WERI-Rb-1 (cell line): ENCODE data around the gene RALGPS1.
A peak's percentile ranks its signal among the peaks of the same experiment; 100 is the strongest.

ENCODE experiments used
- DNase-seq: peaks from one replicate; pipeline ENCODE4 v3.0.0-alpha.2; 2020
- H3K27ac ChIP-seq: fragments of 250-450 bp; sonication (Bioruptor Pico); 2 replicates; pipeline ENCODE4 v1.5.1; 2020; ENCODE audit warnings: mild to moderate bottlenecking, moderate library complexity
- H3K27me3 ChIP-seq: fragments of 250-450 bp; sonication (Bioruptor Pico); 2 replicates; pipeline ENCODE4 v1.5.1; 2021; ENCODE audit warnings: mild to moderate bottlenecking, low read depth, moderate library complexity; ENCODE audit not compliant: insufficient read depth, severe bottlenecking
- H3K36me3 ChIP-seq: fragments of 250-450 bp; sonication (Bioruptor Pico); 2 replicates; pipeline ENCODE4 v1.5.1; 2020; ENCODE audit warnings: mild to moderate bottlenecking, moderate library complexity
- H3K4me3 ChIP-seq: 2 replicates; pipeline ENCODE4 v1.5.1; 2011; ENCODE audit warnings: low read depth, mild to moderate bottlenecking, control low read depth, low read length
- H3K9me3 ChIP-seq: fragments of 250-450 bp; sonication (Bioruptor Pico); 2 replicates; pipeline ENCODE4 v1.5.1; 2021; ENCODE audit warnings: mild to moderate bottlenecking, moderate library complexity; ENCODE audit not compliant: severe bottlenecking
- TF ChIP-seq, protein P1 (sequence below): IDR thresholded peaks from 2 replicates; pipeline ENCODE4 v1.5.1; 2011; ENCODE audit warnings: low read depth, mild to moderate bottlenecking, control low read depth, inconsistent platforms, low read length

The RALGPS1 gene

DNA sequence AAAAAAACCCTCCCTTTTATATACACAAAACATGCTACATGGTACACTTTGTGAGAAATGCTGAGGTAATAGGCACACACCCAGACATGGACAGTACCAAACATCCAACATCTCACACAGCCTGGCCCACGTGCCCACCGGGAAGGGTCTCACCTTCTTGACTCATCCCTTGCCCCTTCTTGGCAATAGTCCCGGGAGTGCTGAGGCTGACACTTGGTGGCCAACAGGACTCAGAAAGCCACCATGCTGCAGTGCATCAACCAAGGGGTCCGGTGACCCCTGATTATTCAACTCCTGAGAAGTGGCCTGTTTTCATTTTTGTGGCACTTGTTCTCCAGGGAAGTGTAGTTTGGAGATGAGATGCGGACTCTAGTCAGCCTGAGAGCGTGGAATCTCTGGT, 172.8 kb downstream of the RALGPS1 start:
- TF ChIP-seq, protein P1, sequence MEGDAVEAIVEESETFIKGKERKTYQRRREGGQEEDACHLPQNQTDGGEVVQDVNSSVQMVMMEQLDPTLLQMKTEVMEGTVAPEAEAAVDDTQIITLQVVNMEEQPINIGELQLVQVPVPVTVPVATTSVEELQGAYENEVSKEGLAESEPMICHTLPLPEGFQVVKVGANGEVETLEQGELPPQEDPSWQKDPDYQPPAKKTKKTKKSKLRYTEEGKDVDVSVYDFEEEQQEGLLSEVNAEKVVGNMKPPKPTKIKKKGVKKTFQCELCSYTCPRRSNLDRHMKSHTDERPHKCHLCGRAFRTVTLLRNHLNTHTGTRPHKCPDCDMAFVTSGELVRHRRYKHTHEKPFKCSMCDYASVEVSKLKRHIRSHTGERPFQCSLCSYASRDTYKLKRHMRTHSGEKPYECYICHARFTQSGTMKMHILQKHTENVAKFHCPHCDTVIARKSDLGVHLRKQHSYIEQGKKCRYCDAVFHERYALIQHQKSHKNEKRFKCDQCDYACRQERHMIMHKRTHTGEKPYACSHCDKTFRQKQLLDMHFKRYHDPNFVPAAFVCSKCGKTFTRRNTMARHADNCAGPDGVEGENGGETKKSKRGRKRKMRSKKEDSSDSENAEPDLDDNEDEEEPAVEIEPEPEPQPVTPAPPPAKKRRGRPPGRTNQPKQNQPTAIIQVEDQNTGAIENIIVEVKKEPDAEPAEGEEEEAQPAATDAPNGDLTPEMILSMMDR = no peak
- no peak overlapping the region for H3K27ac ChIP-seq
- H3K36me3 ChIP-seq = peaks cover 5% of the 10 kb centered on the region
- H3K27me3 ChIP-seq = no peaks in the 10 kb centered on the region
- no peaks in the 10 kb centered on the region for H3K9me3 ChIP-seq
- no peak overlapping the region for H3K4me3 ChIP-seq
- no peak for DNase-seq

DNA sequence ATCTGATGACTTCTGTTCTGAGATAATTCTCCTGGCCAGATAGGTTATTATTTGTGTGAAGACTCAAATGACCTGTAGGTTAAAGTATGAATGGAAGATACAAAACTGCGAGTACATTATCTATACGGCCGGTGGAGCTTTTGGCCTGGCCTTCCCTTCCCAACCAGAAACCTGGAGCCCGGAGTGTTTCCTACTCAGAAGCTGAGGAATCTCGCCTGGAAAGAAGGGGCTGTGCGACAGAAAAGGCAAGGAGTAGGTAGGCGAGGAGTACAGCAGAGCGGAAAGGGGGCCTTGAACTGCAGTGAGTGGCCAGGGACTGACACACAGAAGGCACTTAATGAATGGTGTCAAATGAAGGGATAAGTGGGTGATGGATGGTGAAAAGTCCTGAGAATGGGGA, 173.3 kb downstream of the RALGPS1 start:
- Histone ChIP-seq H3K4me3 (no peak overlapping the region), H3K27me3 (no peaks in the 10 kb centered on the region), H3K9me3 (no peaks in the 10 kb centered on the region), H3K36me3 (peaks cover 5% of the 10 kb centered on the region), H3K27ac (no peak overlapping the region)
- TF ChIP-seq, protein P1 = no peak
- no peak for DNase-seq

DNA sequence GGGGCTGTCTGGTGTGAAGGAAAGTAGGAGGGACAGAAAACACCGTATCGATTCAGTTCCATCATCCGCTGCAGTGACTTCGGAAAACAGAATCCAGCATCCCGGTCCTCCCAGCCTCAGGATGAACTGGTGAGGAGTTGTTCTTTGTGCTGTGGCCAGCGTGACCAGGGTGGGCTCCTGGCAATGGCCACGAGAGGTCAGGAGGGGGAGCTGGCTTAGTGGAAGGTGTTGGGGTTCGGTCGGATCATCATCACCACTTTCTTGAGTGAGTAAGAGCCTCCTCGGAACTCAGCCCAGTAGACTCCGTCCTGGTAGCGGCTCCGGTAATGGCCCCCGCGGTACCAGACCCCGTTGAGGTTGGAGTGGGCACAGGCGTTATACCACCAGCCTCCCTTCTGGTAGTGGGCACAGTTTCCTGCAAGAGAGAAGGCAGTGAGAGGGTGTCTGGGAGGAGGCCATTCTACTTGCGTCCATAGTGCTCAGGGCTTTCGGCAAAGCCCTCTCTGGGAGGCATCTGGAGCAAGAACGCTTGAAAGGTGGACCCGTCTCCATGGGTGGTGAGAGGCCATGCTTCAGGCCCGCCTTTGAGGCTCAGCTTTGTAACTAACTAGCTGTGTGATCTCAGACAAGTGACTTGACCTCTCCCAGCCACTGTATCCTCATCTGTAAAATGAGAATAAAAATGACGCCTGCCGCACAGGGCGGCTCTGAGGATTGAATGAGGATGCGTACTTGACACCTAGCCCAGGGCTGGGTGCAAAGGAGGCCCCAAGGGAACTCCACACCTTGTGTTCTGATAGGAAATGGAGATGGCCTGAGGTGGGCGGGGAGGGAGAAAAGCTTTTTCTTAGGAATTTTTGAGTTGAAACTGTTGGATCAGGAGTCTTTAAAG, 174.4 kb downstream of the RALGPS1 start:
- Histone ChIP-seq H3K4me3 (no peak overlapping the region), H3K27me3 (no peaks in the 10 kb centered on the region), H3K36me3 (peaks cover 5% of the 10 kb centered on the region), H3K9me3 (no peaks in the 10 kb centered on the region), H3K27ac (no peak overlapping the region)
- peak; percentile 4 for DNase-seq
- TF ChIP-seq, protein P1 = no peak

- H3K9me3 ChIP-seq = no peaks in the 10 kb centered on the region
- TF ChIP-seq, protein P1 = no peak
- H3K27me3 ChIP-seq = no peaks in the 10 kb centered on the region
- no peak overlapping the region for H3K4me3 ChIP-seq
- H3K36me3 ChIP-seq = peaks cover 5% of the 10 kb centered on the region
- no peak for DNase-seq
- no peak overlapping the region for H3K27ac ChIP-seq
These were observed 175.1 kb downstream of the RALGPS1 start for GRCh38 chr9:127089631-127090081.

DNA sequence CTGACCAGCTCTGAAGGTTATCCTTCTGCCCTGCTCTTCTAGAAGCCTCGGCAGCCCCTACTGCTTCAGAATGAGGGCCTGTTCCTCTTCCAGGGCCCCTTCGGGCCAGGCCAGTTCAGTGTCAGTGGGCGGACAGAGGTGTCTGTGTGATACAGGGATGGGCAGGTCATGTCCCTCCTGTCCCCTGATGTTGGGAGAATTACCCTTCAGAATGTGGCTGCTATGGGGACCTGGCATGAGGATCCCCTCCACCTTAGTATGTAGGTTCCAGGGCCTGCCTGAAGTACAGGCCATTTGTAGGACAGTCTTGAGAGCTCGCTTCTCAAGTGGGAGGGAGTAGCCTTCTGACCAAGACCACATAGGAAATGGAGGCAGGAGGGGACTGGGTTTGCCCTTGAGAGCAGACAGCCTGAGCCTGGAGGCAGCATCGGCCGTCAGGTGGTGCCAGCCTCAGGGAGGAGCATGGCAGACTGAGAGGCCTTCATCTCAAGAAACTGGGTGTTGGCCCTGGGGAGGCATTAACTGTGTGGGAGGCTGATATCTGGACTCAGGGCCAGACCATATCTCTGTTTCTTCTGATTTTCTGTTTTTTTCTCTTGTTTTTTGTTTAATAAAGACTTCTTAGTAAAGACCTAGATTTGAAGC, 175.9 kb downstream of the RALGPS1 start:
- H3K36me3 ChIP-seq = peaks cover 5% of the 10 kb centered on the region
- no peak overlapping the region for H3K4me3 ChIP-seq
- H3K9me3 ChIP-seq = no peaks in the 10 kb centered on the region
- TF ChIP-seq, protein P1 = no peak
- DNase-seq = no peak
- no peak overlapping the region for H3K27ac ChIP-seq
- no peaks in the 10 kb centered on the region for H3K27me3 ChIP-seq
